HEK293 (cell line): ENCODE data around the gene TTC13.

Experiments used
- CTCF ChIA-PET: fragments of 350-600 bp; formaldehyde crosslinking; extraction: SDS; loops from one replicate; lab custom pipeline; 2021; ENCODE audit warnings: antibody characterized with exemption; lab: Yijun Ruan, JAX
- POLR2A ChIA-PET: fragments of 300-600 bp; formaldehyde crosslinking; extraction: SDS; loops from one replicate; lab custom pipeline; 2020; ENCODE audit warnings: antibody characterized with exemption, inconsistent platforms; lab: Yijun Ruan, JAX
- H3K27ac ChIP-seq: fragments of 200-500 bp; sonication (Bioruptor generic); 2 replicates; pipeline ENCODE4 v1.5.1; 2014; ENCODE audit warnings: low read depth, low read length, control low read depth, inconsistent platforms; ENCODE audit errors: extremely low read depth
- H3K36me3 ChIP-seq, 2 experiments: fragments of 200-500 bp in 1 of 2; sonication (Bioruptor generic) in 1 of 2; 1 replicate in 1 of 2; 2 replicates in 1 of 2; pipeline ENCODE4 v1.5.1; 2014 to 2017; ENCODE audit warnings: inconsistent platforms in 2 of 2, low read length in 2 of 2; ENCODE audit not compliant: control insufficient read depth in 2 of 2, insufficient read depth in 1 of 2
- H3K4me1 ChIP-seq: fragments of 200-500 bp; sonication (Bioruptor generic); 2 replicates; pipeline ENCODE4 v1.5.1; 2014; ENCODE audit warnings: mild to moderate bottlenecking, low read length, inconsistent platforms; ENCODE audit not compliant: control insufficient read depth, insufficient read depth
- H3K4me3 ChIP-seq: 2 replicates; pipeline ENCODE4 v1.5.1; 2011; ENCODE audit warnings: low read depth, mild to moderate bottlenecking, control low read depth, low read length, moderate library complexity
- H3K9me3 ChIP-seq: fragments of 200-500 bp; sonication (Bioruptor generic); 2 replicates; pipeline ENCODE4 v1.5.1; 2014; ENCODE audit warnings: low read depth, low read length, inconsistent platforms; ENCODE audit not compliant: control insufficient read depth, insufficient read depth
- HIC1 ChIP-seq: fragments of 450-650 bp; formaldehyde crosslinking; IDR thresholded peaks from 2 replicates; pipeline ENCODE4 v1.5.1; 2016; ENCODE audit warnings: missing biosample characterization, missing genetic modification characterization
- OVOL3 ChIP-seq: fragments of 450-650 bp; formaldehyde crosslinking; IDR thresholded peaks from 2 replicates; pipeline ENCODE4 v1.5.1; 2016; ENCODE audit warnings: missing biosample characterization, missing genetic modification characterization
- PATZ1 ChIP-seq: fragments of 450-650 bp; formaldehyde crosslinking; IDR thresholded peaks from 2 replicates; pipeline ENCODE4 v1.5.1; 2016; ENCODE audit warnings: missing biosample characterization, missing genetic modification characterization
- REST ChIP-seq: fragments of 450-650 bp; formaldehyde crosslinking; IDR thresholded peaks from 2 replicates; pipeline ENCODE4 v1.5.1; 2016; ENCODE audit warnings: missing biosample characterization, missing genetic modification characterization
- SALL2 ChIP-seq: fragments of 450-650 bp; formaldehyde crosslinking; IDR thresholded peaks from 2 replicates; pipeline ENCODE4 v1.5.0; 2017; ENCODE audit warnings: missing biosample characterization, mild to moderate bottlenecking, missing genetic modification characterization, borderline replicate concordance
- TSHZ1 ChIP-seq: fragments of 450-650 bp; formaldehyde crosslinking; IDR thresholded peaks from 2 replicates; pipeline ENCODE4 v1.5.1; 2016; ENCODE audit warnings: missing biosample characterization, missing genetic modification characterization, borderline replicate concordance
- ZIC2 ChIP-seq: fragments of 450-650 bp; formaldehyde crosslinking; IDR thresholded peaks from 2 replicates; pipeline ENCODE4 v1.5.1; 2016; ENCODE audit warnings: missing biosample characterization, missing genetic modification characterization
- ZNF140 ChIP-seq: fragments of 450-650 bp; formaldehyde crosslinking; IDR thresholded peaks from 2 replicates; pipeline ENCODE4 v1.5.1; 2016; ENCODE audit warnings: missing biosample characterization, missing genetic modification characterization
- ZNF16 ChIP-seq: fragments of 450-650 bp; formaldehyde crosslinking; IDR thresholded peaks from 2 replicates; pipeline ENCODE4 v1.5.1; 2016; ENCODE audit warnings: low read depth, missing biosample characterization, missing genetic modification characterization
- ZNF202 ChIP-seq: fragments of 450-650 bp; formaldehyde crosslinking; IDR thresholded peaks from 2 replicates; pipeline ENCODE4 v1.5.1; 2016; ENCODE audit warnings: missing biosample characterization, missing genetic modification characterization, borderline replicate concordance
- ZNF24 ChIP-seq: fragments of 450-650 bp; formaldehyde crosslinking; IDR thresholded peaks from 2 replicates; pipeline ENCODE4 v1.5.1; 2016; ENCODE audit warnings: missing biosample characterization, missing genetic modification characterization
- ZNF248 ChIP-seq: fragments of 450-650 bp; formaldehyde crosslinking; IDR thresholded peaks from 2 replicates; pipeline ENCODE4 v1.5.1; 2017; ENCODE audit warnings: missing biosample characterization, missing genetic modification characterization
- ZNF26 ChIP-seq: fragments of 450-650 bp; formaldehyde crosslinking; IDR thresholded peaks from 2 replicates; pipeline ENCODE4 v1.5.1; 2016; ENCODE audit warnings: missing biosample characterization, missing genetic modification characterization
- ZNF350 ChIP-seq: fragments of 450-650 bp; formaldehyde crosslinking; IDR thresholded peaks from 2 replicates; pipeline ENCODE4 v1.5.0; 2017; ENCODE audit warnings: missing biosample characterization, mild to moderate bottlenecking, missing genetic modification characterization
- ZNF404 ChIP-seq: fragments of 450-650 bp; formaldehyde crosslinking; IDR thresholded peaks from 2 replicates; pipeline ENCODE4 v1.5.1; 2017; ENCODE audit warnings: missing biosample characterization, missing genetic modification characterization
- ZNF558 ChIP-seq: fragments of 450-650 bp; formaldehyde crosslinking; IDR thresholded peaks from 2 replicates; pipeline ENCODE4 v1.5.1; 2016; ENCODE audit warnings: missing biosample characterization, missing genetic modification characterization
- ZNF704 ChIP-seq: fragments of 450-650 bp; formaldehyde crosslinking; IDR thresholded peaks from 2 replicates; pipeline ENCODE4 v1.5.1; 2016; ENCODE audit warnings: missing biosample characterization, missing genetic modification characterization
- ZNF785 ChIP-seq: fragments of 450-650 bp; formaldehyde crosslinking; IDR thresholded peaks from 2 replicates; pipeline ENCODE4 v1.5.1; 2016; ENCODE audit warnings: missing biosample characterization, missing genetic modification characterization

Gene TTC13

GRCh38 chr1:230868736-230869385 lies 109.8 kb downstream of the TTC13 start (continued):
- no peak for TF ChIP-seq TSHZ1 (tag by site-specific recombination)
- no peak for TF ChIP-seq ZNF558 (tag by site-specific recombination)
- no peak for TF ChIP-seq ZNF140 (tag by site-specific recombination)

GRCh38 chr1:230867903-230868735 lies 110.5 kb downstream of the TTC13 start, which contains the start of gene C1orf198:
Gene C1orf198 (minus strand): TSS chr1:230868521. CDS start chr1:230868512, 9 bp downstream.
- Histone ChIP-seq H3K4me3 (peak within 1 kb of the TSS; percentile 90), H3K27ac (peak within 1 kb of the TSS; percentile 70; the same call in 1 of the 2 replicates), H3K9me3 (no peaks in the 10 kb centered on the region), H3K4me1 (peaks cover 9% of the 10 kb centered on the region), H3K36me3 (peaks cover 0 to 4% of the 10 kb centered on the region in 2 experiments; a peak in 1 of 3 replicates)
- CTCF ChIA-PET, result interaction anchor here (0.6 to 3.2 kb wide), 5 partner anchors 11 to 70 kb away, joined by 3 to 12 read pairs (median 7); no protein-coding TSS in a partner anchor
- POLR2A ChIA-PET, result interaction anchor here (0.6 to 2.4 kb wide), 9 partner anchors 9 to 682 kb away, joined by 3 to 11 read pairs (median 3); no protein-coding TSS in a partner anchor
- TF ChIP-seq ZNF26 (tag by site-specific recombination) (no peak), ZNF404 (tag by site-specific recombination) (no peak), ZNF350 (tag by site-specific recombination) (no peak), ZNF704 (tag by site-specific recombination) (no peak), ZNF24 (peak; percentile 33; the same call in 1 of the 2 replicates), OVOL3 (tag by site-specific recombination) (no peak), ZNF248 (tag by site-specific recombination) (no peak), REST (tag by site-specific recombination) (peak; percentile 60; the same call in 1 of the 2 replicates), ZNF785 (tag by site-specific recombination) (peak; percentile 84; the same call in 1 of the 2 replicates), SALL2 (tag by site-specific recombination) (no peak), ZNF16 (tag by site-specific recombination) (no peak), ZIC2 (peak; percentile 74), HIC1 (tag by site-specific recombination) (peak; percentile 75; the same call in 1 of the 2 replicates), ZNF202 (no peak), PATZ1 (peak; percentile 47; the same call in 1 of the 2 replicates)
